NCI-H1417 (cell line): ENCODE measurements around the gene CBFA2T2.
A peak's percentile ranks its signal among the peaks of the same experiment; 100 is the strongest.

Experiments used
- DNase-seq, 3 experiments: peaks; one replicate each; lab custom pipeline; 2025; lab: John Stamatoyannopoulos, UW

CBFA2T2 gene

GRCh38 chr20:33676652-33677645 is 187.1 kb downstream of the CBFA2T2 start:
- no peak for DNase-seq

GRCh38 chr20:33677991-33678702 is 188.3 kb downstream of the CBFA2T2 start:
- no peak for DNase-seq

- DNase-seq = no peak
Observed at GRCh38 chr20:33679758-33680485, 190.0 kb downstream of the CBFA2T2 start.

GRCh38 chr20:33680686-33681085 is 190.8 kb downstream of the CBFA2T2 start:
- DNase-seq = no peak

- no peak for DNase-seq
Observed at GRCh38 chr20:33681288-33681687, 191.4 kb downstream of the CBFA2T2 start.

GRCh38 chr20:33681728-33682353 is 191.9 kb downstream of the CBFA2T2 start:
- peak in 1 of 3 experiments; percentile 33 for DNase-seq

- DNase-seq = peak in 2 of 3 experiments; percentile 72 to 86
Observed at GRCh38 chr20:33684533-33685327, 194.8 kb downstream of the CBFA2T2 start.

GRCh38 chr20:33685328-33686099 is 195.6 kb downstream of the CBFA2T2 start:
- peak; percentile 29 to 77 (median 74) for DNase-seq

GRCh38 chr20:33686100-33686983 is 196.4 kb downstream of the CBFA2T2 start, which contains the start of gene E2F1:
E2F1 (minus strand) TSS chr20:33686385; CDS start chr20:33686264, 121 bp downstream.
- DNase-seq = peak; percentile 97 to 98 (median 98)

GRCh38 chr20:33686984-33687366 is 197.1 kb downstream of the CBFA2T2 start:
- no peak for DNase-seq

- no peak for DNase-seq
Observed at GRCh38 chr20:33687370-33687915, 197.5 kb downstream of the CBFA2T2 start.

- DNase-seq = no peak
Observed at GRCh38 chr20:33687993-33688937, 198.4 kb downstream of the CBFA2T2 start.

- no peak for DNase-seq
Observed at GRCh38 chr20:33688938-33689424, 199.1 kb downstream of the CBFA2T2 start.

GRCh38 chr20:33689493-33689892 is 199.6 kb downstream of the CBFA2T2 start:
- DNase-seq = no peak

- no peak for DNase-seq
Observed at GRCh38 chr20:33689973-33690372, 200.1 kb downstream of the CBFA2T2 start.

- DNase-seq = no peak
Observed at GRCh38 chr20:33693289-33693688, 203.4 kb downstream of the CBFA2T2 start.
